ENCODE results near the gene CLIC4. TPM values are rescaled to one million over a fixed set of nuclear protein-coding genes. Genes with fewer than 3 reads are reported as not detected.
A peak's percentile ranks its signal among the peaks of the same experiment; 100 is the strongest.

CLIC4 gene
- total and polyA plus RNA-seq, 11 donors, result 111 to 917 (median 387) TPM

DNA sequence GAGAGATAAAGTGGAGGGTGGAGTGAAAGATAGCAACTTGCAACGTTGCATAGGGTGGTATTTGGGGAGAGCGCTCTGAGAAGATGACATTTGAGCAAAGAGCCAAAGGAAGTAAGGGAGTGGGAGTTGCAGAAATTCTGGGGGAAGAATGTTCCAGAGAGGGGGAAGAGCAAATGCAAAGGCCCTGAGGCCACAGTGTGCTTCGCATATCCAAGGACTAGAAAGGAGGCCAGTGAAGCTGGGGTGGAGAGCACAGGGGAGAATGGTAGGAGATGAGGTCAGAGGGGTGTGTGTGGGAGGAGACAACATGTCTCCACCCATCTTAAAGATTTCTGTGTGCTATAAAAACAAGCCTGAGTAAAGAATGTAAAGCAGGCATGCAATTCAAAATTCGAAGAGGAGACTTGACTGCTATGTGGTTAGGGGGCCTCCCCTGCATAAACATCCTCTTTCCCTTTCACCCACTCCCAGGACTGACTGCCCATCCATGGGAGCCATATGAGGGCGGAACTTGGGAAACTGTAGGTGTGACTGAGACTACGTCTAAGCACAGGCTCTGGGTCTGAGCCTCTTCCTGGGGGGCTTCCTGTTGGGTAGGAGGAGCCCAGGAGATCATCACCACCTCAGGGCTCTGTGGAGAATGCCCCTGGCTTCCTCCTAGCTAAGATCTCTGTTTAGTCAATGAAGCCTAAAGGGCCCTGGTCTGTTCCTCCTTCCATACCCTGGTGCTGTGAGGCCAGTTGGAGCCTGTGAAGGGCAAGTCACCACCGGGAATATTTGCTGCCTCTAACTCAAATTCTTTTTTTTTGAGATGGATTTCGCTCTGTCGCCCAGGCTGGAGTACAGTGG, 2.9 kb upstream of the CLIC4 start:
- H3K27ac ChIP-seq, result peak overlapping the region in 3 of 12 donors; percentile 10 to 99 (median 79)
- H3K4me3 ChIP-seq, result no peak overlapping the region
- intact Hi-C loops (cut with DNase I), result loop anchor here in 3 of 10 donors (2.0 to 10.0 kb wide), 3 partner anchors 45 to 82 kb away; no protein-coding TSS in a partner anchor
- H3K27me3 ChIP-seq, result no peaks in the 10 kb centered on the region
- ATAC-seq, result no peak
- H3K36me3 ChIP-seq, result no peaks in the 10 kb centered on the region
- no peak for DNase-seq
- 71 to 76% (median 73%) methylated on average over 9 of the region's 9 CpGs for WGBS, 4 donors
- peaks cover 0 to 33% (median 14%) of the 10 kb centered on the region in 12 donors for H3K4me1 ChIP-seq
- no peaks in the 10 kb centered on the region for H3K9me3 ChIP-seq
- no peak for TF ChIP-seq POLR2A (IDR thresholded peaks at IDR 0.05)
- TF ChIP-seq, protein P1, sequence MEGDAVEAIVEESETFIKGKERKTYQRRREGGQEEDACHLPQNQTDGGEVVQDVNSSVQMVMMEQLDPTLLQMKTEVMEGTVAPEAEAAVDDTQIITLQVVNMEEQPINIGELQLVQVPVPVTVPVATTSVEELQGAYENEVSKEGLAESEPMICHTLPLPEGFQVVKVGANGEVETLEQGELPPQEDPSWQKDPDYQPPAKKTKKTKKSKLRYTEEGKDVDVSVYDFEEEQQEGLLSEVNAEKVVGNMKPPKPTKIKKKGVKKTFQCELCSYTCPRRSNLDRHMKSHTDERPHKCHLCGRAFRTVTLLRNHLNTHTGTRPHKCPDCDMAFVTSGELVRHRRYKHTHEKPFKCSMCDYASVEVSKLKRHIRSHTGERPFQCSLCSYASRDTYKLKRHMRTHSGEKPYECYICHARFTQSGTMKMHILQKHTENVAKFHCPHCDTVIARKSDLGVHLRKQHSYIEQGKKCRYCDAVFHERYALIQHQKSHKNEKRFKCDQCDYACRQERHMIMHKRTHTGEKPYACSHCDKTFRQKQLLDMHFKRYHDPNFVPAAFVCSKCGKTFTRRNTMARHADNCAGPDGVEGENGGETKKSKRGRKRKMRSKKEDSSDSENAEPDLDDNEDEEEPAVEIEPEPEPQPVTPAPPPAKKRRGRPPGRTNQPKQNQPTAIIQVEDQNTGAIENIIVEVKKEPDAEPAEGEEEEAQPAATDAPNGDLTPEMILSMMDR (IDR thresholded peaks at IDR 0.05), result no peak

DNA sequence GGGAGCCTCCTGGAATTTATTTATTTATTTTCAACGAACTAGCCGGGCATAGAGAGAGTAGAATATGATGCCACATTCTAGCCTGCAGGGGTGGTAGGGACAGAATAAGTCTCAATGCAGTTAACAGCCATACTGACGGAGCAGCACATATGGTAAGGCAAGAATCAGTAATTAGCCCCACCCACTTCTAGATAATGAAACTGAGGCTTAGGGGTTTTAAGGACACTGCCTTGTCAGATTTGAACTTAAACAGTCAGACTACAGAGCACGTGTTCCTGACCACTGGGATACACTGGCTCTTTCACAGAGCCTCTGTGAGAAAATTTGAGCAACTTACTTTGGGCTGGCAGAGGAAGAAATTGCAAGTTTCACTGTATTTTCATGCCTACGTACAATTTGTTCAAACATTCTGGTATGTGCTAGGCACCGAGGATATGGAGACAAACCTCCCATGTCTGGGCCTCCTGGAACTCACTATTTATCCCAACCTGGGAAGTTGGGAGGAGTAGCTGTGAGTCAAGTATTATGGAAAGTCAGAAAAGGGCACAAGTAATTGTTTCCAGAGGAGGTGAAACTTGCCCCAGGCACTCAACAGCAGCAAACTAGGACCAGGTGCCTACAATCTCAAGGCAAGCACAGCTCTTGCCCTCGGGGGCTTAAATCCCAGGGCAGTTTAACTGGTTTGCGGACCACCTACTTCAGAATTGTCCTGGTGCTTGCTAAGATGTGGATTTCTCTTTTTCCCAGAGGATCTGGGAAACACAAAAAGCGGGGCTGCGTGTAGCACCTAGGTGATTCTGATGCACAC, 1.6 kb upstream of the CLIC4 start:
- H3K4me1 ChIP-seq, result peaks cover 0 to 42% (median 25%) of the 10 kb centered on the region in 12 donors
- no peaks in the 10 kb centered on the region for H3K36me3 ChIP-seq
- H3K9me3 ChIP-seq, result no peaks in the 10 kb centered on the region
- TF ChIP-seq, protein P1 (IDR thresholded peaks at IDR 0.05), result no peak
- no peak for TF ChIP-seq POLR2A (IDR thresholded peaks at IDR 0.05)
- no peak overlapping the region for H3K4me3 ChIP-seq
- ATAC-seq, result no peak
- H3K27me3 ChIP-seq, result no peaks in the 10 kb centered on the region
- H3K27ac ChIP-seq, result peak overlapping the region in 10 of 12 donors; percentile 27 to 99 (median 82)
- DNase-seq, result no peak
- 59 to 72% (median 64%) methylated on average over 10 of the region's 10 CpGs for WGBS, 4 donors
- intact Hi-C loops (cut with DNase I), result loop anchor here in 8 of 10 donors (1.0 to 10.0 kb wide), 9 partner anchors 7 to 101 kb away; partner anchors contain the start of gene SRRM1 (in 1 of the 8)

DNA sequence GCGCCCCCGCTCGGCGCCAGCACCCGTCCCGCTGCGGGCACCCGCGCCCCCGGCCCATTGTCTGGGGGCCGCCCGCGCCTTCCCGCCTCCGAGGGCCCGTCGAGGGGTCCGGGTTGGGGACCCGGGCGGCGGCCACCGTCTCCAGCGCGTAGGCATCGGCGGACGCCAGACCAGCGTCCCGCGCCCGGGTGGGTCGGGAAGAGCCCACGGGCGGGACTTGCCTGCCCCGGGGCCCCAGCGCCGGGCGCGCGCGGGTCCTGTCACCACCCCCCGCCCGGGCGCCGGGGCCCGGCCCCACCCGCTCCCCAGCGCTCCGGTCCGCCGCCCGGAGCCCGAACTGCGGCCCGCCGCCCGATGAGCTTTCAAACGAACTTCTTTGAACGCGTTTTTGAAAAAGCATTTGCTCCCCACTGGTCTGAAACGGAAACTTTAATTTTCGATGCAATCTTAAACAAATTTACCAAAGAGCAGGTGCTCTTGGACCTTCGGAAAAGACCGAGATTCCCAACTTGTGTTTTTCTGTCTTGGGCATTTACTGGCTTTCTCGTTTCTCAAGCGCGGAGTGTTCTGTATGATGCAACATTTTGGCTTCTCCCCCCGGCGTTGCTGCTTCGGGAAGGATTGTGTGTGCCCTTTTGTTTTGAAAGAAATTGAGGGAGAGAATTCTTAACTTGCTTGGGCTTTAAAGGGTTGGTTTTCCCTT, 615 bp downstream of the CLIC4 start:
- no peaks in the 10 kb centered on the region for H3K9me3 ChIP-seq
- H3K36me3 ChIP-seq, result peaks cover 0 to 4% (median 0%) of the 10 kb centered on the region in 9 donors
- H3K4me1 ChIP-seq, result peaks cover 0 to 62% (median 42%) of the 10 kb centered on the region in 12 donors
- H3K27me3 ChIP-seq, result no peaks in the 10 kb centered on the region
- H3K27ac ChIP-seq, result peak overlapping the region; percentile 89 to 99 (median 96)
- 1% methylated on average over 35 to 70 of the region's 70 CpGs for WGBS, 4 donors
- intact Hi-C loops (cut with DNase I), result loop anchor here in 9 of 10 donors (1.0 to 10.0 kb wide), 13 partner anchors 25 to 104 kb away; partner anchors contain the start of gene SRRM1 (in 1 of the 9)
- TF ChIP-seq POLR2A (IDR thresholded peaks at IDR 0.05), result no peak
- TF ChIP-seq, protein P1 (IDR thresholded peaks at IDR 0.05), result no peak
- peak overlapping the region; percentile 76 to 98 (median 89) for H3K4me3 ChIP-seq
- DNase-seq, result peak in 3 of 5 donors; percentile 51 to 63 (median 57)
- peak in 2 of 4 donors; percentile 9 to 11 for ATAC-seq
